ENCODE data around the gene BICRA. TPM values are rescaled to one million over a fixed set of nuclear protein-coding genes. Genes with fewer than 3 reads are reported as not detected.
A peak's percentile ranks its signal among the peaks of the same experiment; 100 is the strongest.

The BICRA gene
- total and polyA plus RNA-seq, 4 donors, result 6.1 to 16.1 (median 6.7) TPM

- no peaks in the 10 kb centered on the region for H3K9me3 ChIP-seq (ENCODE audit: control insufficient read depth in 4 of 4, insufficient read depth in 3 of 4, low read length in 3 of 4)
- TF ChIP-seq CTCF (IDR thresholded peaks at IDR 0.05; ENCODE audit: control extremely low read depth, extremely low read depth), result no peak
- H3K36me3 ChIP-seq (ENCODE audit: control insufficient read depth in 4 of 4, insufficient read depth in 4 of 4, low read length in 4 of 4), result peaks cover 0 to 6% (median 0%) of the 10 kb centered on the region in 4 donors
- ATAC-seq (ENCODE audit: insufficient read depth, low FRiP score) (no peak), DNase-seq (peak in 1 of 3 donors; percentile 35)
- H3K9ac ChIP-seq (ENCODE audit: insufficient read depth in 1 of 2, low read length in 2 of 2), result peak overlapping the region in 1 of 2 donors; percentile 47
- H3K4me1 ChIP-seq (ENCODE audit: control insufficient read depth in 5 of 5, insufficient read depth in 5 of 5, low read length in 5 of 5), result peaks cover 3 to 30% (median 15%) of the 10 kb centered on the region in 5 donors
- H3K27ac ChIP-seq (ENCODE audit: low read depth in 1 of 2, low read length in 1 of 2), result peak overlapping the region; percentile 10 to 93
- H3K27me3 ChIP-seq (ENCODE audit: control insufficient read depth in 3 of 3, insufficient read depth in 3 of 3, low read length in 2 of 3), result no peaks in the 10 kb centered on the region
- no peak overlapping the region for H3K4me3 ChIP-seq
- 49 to 69% methylated on average over 7 of the region's 7 CpGs for WGBS, 2 donors
These were observed 2.0 kb downstream of the BICRA start for GRCh38 chr19:47610902-47611301.

GRCh38 chr19:47613165-47614020 lies 4.5 kb downstream of the BICRA start:
- Histone ChIP-seq H3K4me3 (no peak overlapping the region), H3K27ac (ENCODE audit: low read depth in 1 of 2, low read length in 1 of 2) (peak overlapping the region in 1 of 2 donors; percentile 80), H3K27me3 (ENCODE audit: control insufficient read depth in 3 of 3, insufficient read depth in 3 of 3, low read length in 2 of 3) (no peaks in the 10 kb centered on the region), H3K9ac (ENCODE audit: insufficient read depth in 1 of 2, low read length in 2 of 2) (no peak overlapping the region), H3K36me3 (ENCODE audit: control insufficient read depth in 4 of 4, insufficient read depth in 4 of 4, low read length in 4 of 4) (peaks cover 0 to 6% (median under 1%) of the 10 kb centered on the region in 4 donors), H3K9me3 (ENCODE audit: control insufficient read depth in 4 of 4, insufficient read depth in 3 of 4, low read length in 3 of 4) (no peaks in the 10 kb centered on the region), H3K4me1 (ENCODE audit: control insufficient read depth in 5 of 5, insufficient read depth in 5 of 5, low read length in 5 of 5) (peaks cover 3 to 30% (median 12%) of the 10 kb centered on the region in 5 donors)
- ATAC-seq (ENCODE audit: insufficient read depth, low FRiP score) (no peak), DNase-seq (peak; percentile 19 to 59 (median 45))
- 59 to 68% methylated on average over 14 of the region's 14 CpGs for WGBS, 2 donors
- TF ChIP-seq CTCF (IDR thresholded peaks at IDR 0.05; ENCODE audit: control extremely low read depth, extremely low read depth), result no peak

DNA sequence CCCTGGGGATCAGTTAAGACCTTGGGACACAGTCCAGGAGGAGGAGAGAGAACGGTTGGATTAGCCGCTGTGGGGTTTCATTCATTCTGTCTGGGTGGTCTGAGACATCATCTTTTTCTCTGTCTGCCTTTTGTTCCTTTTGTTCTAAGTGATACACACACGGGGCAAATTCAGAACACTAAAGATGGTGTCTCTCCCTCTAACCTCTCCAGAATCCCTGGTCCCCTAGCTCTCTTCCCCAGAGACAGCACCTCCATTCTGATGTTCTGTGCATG lies 5.0 kb downstream of the BICRA start:
- 59 to 61% methylated on average over 3 of the region's 3 CpGs for WGBS, 2 donors
- no peak for TF ChIP-seq CTCF (IDR thresholded peaks at IDR 0.05; ENCODE audit: control extremely low read depth, extremely low read depth)
- Histone ChIP-seq H3K36me3 (ENCODE audit: control insufficient read depth in 4 of 4, insufficient read depth in 4 of 4, low read length in 4 of 4) (peaks cover 0 to 6% (median under 1%) of the 10 kb centered on the region in 4 donors), H3K4me1 (ENCODE audit: control insufficient read depth in 5 of 5, insufficient read depth in 5 of 5, low read length in 5 of 5) (peaks cover 3 to 33% (median 12%) of the 10 kb centered on the region in 5 donors), H3K9ac (ENCODE audit: insufficient read depth in 1 of 2, low read length in 2 of 2) (no peak overlapping the region), H3K4me3 (no peak overlapping the region), H3K27ac (ENCODE audit: low read depth in 1 of 2, low read length in 1 of 2) (no peak overlapping the region), H3K27me3 (ENCODE audit: control insufficient read depth in 3 of 3, insufficient read depth in 3 of 3, low read length in 2 of 3) (no peaks in the 10 kb centered on the region), H3K9me3 (ENCODE audit: control insufficient read depth in 4 of 4, insufficient read depth in 3 of 4, low read length in 3 of 4) (no peaks in the 10 kb centered on the region)
- ATAC-seq (ENCODE audit: insufficient read depth, low FRiP score), result no peak
- DNase-seq, result no peak
